Mammary epithelial cell (primary cell): ENCODE measurements around the gene FRMD8.

Source experiments
- EZH2 ChIP-seq: IDR thresholded peaks from 2 replicates; pipeline ENCODE4 v1.6.1; 2012; ENCODE audit warnings: low read length, inconsistent platforms, borderline replicate concordance
- TF ChIP-seq, protein P1 (sequence below), 2 donors: IDR thresholded peaks in 1 of 2; conservative IDR thresholded peaks in 1 of 2; 2 replicates each; pipeline ENCODE4 v1.5.1; 2011 to 2012; ENCODE audit warnings: inconsistent platforms in 2 of 2, low read length in 2 of 2, mild to moderate bottlenecking in 2 of 2, control low read depth in 1 of 2, low read depth in 1 of 2; ENCODE audit not compliant: insufficient read depth in 1 of 2; ENCODE audit errors: extremely low read depth in 1 of 2

DNA sequence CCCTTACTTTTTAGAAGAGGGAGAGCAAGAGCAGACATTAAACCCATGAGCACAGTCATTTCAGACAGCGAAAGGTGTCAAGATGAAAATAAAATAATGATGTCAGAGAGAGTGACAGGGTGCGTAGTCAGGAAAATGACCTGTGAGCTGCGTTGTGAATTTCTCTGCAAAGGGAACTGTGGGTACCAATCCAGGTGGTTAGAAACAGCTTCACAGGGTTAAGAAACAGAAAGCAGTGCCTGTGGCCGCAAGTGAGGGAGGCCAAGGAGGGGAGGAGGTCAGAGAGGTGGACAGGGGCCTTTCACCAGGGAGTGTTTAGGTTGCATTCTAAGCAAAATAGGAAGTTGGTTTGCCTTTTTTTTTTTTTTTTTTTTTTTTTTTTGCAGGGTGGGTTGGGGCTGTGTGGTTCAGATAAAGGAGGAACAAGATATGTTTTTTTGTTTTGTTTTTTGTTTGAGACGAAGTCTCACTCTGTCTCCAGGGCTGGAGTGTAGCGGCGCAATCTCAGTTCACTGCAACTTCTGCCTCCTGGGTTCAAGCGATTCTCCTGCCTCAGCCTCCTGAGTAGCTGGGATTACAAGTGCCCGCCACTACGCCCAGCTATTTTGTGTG, 24.0 kb upstream of the FRMD8 start:
- TF ChIP-seq, protein P1, sequence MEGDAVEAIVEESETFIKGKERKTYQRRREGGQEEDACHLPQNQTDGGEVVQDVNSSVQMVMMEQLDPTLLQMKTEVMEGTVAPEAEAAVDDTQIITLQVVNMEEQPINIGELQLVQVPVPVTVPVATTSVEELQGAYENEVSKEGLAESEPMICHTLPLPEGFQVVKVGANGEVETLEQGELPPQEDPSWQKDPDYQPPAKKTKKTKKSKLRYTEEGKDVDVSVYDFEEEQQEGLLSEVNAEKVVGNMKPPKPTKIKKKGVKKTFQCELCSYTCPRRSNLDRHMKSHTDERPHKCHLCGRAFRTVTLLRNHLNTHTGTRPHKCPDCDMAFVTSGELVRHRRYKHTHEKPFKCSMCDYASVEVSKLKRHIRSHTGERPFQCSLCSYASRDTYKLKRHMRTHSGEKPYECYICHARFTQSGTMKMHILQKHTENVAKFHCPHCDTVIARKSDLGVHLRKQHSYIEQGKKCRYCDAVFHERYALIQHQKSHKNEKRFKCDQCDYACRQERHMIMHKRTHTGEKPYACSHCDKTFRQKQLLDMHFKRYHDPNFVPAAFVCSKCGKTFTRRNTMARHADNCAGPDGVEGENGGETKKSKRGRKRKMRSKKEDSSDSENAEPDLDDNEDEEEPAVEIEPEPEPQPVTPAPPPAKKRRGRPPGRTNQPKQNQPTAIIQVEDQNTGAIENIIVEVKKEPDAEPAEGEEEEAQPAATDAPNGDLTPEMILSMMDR (conservative IDR thresholded peaks at IDR 0.05 in 1 of 2, IDR thresholded peaks at IDR 0.05 in 1 of 2; ENCODE audit: extremely low read depth in 1 of 2, insufficient read depth in 1 of 2, low read depth in 1 of 2, low read length in 2 of 2) = no peak
- TF ChIP-seq EZH2 = no peak
